Sigmoid colon (tissue), 7 donors: Measurements from ENCODE around the gene MYRFL. TPM values are rescaled to one million over a fixed set of nuclear protein-coding genes. Genes with fewer than 3 reads are reported as not detected.

ENCODE experiments used
- DNase-seq: peaks from one replicate; pipeline ENCODE4 v3.0.0-alpha.2; 2019
- H3K27ac ChIP-seq, 4 donors: fragments of 200-600 bp; sonication (generic); one replicate each; pipeline ENCODE4 v1.5.1; 2016 to 2019; ENCODE audit warnings: mild to moderate bottlenecking in 1 of 4
- H3K27me3 ChIP-seq, 3 donors: fragments of 200-600 bp; sonication (generic); one replicate each; pipeline ENCODE4 v1.5.1; 2019; ENCODE audit warnings: mild to moderate bottlenecking in 1 of 3
- H3K36me3 ChIP-seq, 4 donors: fragments of 200-600 bp; sonication (generic); one replicate each; pipeline ENCODE4 v1.5.1; 2016 to 2019
- H3K4me1 ChIP-seq, 4 donors: fragments of 200-600 bp; sonication (generic); one replicate each; pipeline ENCODE4 v1.5.1; 2017 to 2019
- H3K4me3 ChIP-seq, 4 donors: fragments of 200-600 bp; sonication (generic); one replicate each; pipeline ENCODE4 v1.5.1; 2017 to 2019; ENCODE audit warnings: mild to moderate bottlenecking in 2 of 4, moderate library complexity in 1 of 4
- H3K9me3 ChIP-seq, 4 donors: fragments of 200-600 bp in 3 of 4; sonication (generic) in 3 of 4; one replicate each; pipeline versions ENCODE4 v1.5.1 to v1.6.1; 2013 to 2019
- CTCF ChIP-seq, 4 experiments: fragments of 450-650 bp in 3 of 4; fragments of 200-600 bp in 1 of 4; IDR thresholded peaks; one replicate each; pipeline ENCODE4 v1.5.1; 2016 to 2019; ENCODE audit warnings: antibody characterized with exemption in 4 of 4, mild to moderate bottlenecking in 3 of 4, moderate library complexity in 2 of 4
- EP300 ChIP-seq, 4 donors: sonication (generic); formaldehyde crosslinking; IDR thresholded peaks; one replicate each; pipeline ENCODE4 v1.6.1; 2017; ENCODE audit warnings: antibody characterized with exemption in 4 of 4
- POLR2A ChIP-seq, 2 donors: fragments of 450-650 bp; IDR thresholded peaks; one replicate each; pipeline ENCODE4 v1.6.1; 2016; ENCODE audit warnings: antibody characterized with exemption in 2 of 2, mild to moderate bottlenecking in 2 of 2, moderate library complexity in 2 of 2
- POLR2AphosphoS5 ChIP-seq, 4 donors: sonication (generic); formaldehyde crosslinking; IDR thresholded peaks; one replicate each; pipeline ENCODE4 v1.6.1; 2017; ENCODE audit warnings: antibody characterized with exemption in 4 of 4
- WGBS, 2 donors: extraction: QIAGEN DNeasy Blood & Tissue Kit; methylation state at CpG; one replicate each; pipeline ENCODE4 v1.1.7; 2013; 5-methylcytosine and 5-hydroxymethylcytosine counted together
- intact Hi-C: fragments of 100-400 bp; cut with DNase I; formaldehyde crosslinking; loops from one replicate; pipeline ENCODE4 v1.15.1; 2023
- polyA plus RNA-seq, 3 donors: library from polyadenylated mRNA; stranded (reverse); fragments of 200-250 nt; gene quantifications; one replicate each; pipeline ENCODE4 v1.2.3, GENCODE V29; 2013
- total RNA-seq, 4 donors: library from RNA; depleted of rRNA; stranded (reverse); fragments of >200 nt; gene quantifications; one replicate each; pipeline ENCODE4 v1.1.0, GENCODE V29; 2016
- donor health status: healthy with polysubstance abuse.
- donor health status: Bipolar disorder and iron deficiency.
- donor health status: healthy.

Gene MYRFL
- total and polyA plus RNA-seq, 7 donors = 0.48 TPM; not detected in 6

GRCh38 chr12:69810870-69811498 is 14.0 kb upstream of the MYRFL start:
- Histone ChIP-seq H3K9me3 (peaks cover 0 to 4% (median 3%) of the 10 kb centered on the region in 4 donors), H3K4me3 (no peak overlapping the region), H3K4me1 (no peaks in the 10 kb centered on the region), H3K27ac (no peak overlapping the region), H3K27me3 (no peaks in the 10 kb centered on the region), H3K36me3 (peaks cover 0 to 7% (median 1%) of the 10 kb centered on the region in 4 donors)
- DNase-seq = no peak
- TF ChIP-seq EP300 (IDR thresholded peaks at IDR 0.05) (no peak), POLR2AphosphoS5 (IDR thresholded peaks at IDR 0.05) (no peak), POLR2A (IDR thresholded peaks at IDR 0.05) (no peak), CTCF (IDR thresholded peaks at IDR 0.05) (no peak)
- WGBS, 2 donors = 62 to 64% methylated on average over 4 of the region's 4 CpGs
- intact Hi-C loops = no loop called here

GRCh38 chr12:69816082-69816481 is 8.9 kb upstream of the MYRFL start:
- WGBS, 2 donors = 92 to 95% methylated on average over 3 of the region's 3 CpGs
- intact Hi-C loops = no loop called here
- Histone ChIP-seq H3K4me1 (no peaks in the 10 kb centered on the region), H3K4me3 (no peak overlapping the region), H3K36me3 (no peaks in the 10 kb centered on the region), H3K27me3 (no peaks in the 10 kb centered on the region), H3K9me3 (no peaks in the 10 kb centered on the region), H3K27ac (no peak overlapping the region)
- DNase-seq = no peak
- TF ChIP-seq POLR2AphosphoS5 (IDR thresholded peaks at IDR 0.05) (no peak), EP300 (IDR thresholded peaks at IDR 0.05) (no peak), CTCF (IDR thresholded peaks at IDR 0.05) (no peak), POLR2A (IDR thresholded peaks at IDR 0.05) (no peak)

- Histone ChIP-seq H3K27me3 (no peaks in the 10 kb centered on the region), H3K27ac (no peak overlapping the region), H3K4me1 (no peaks in the 10 kb centered on the region), H3K36me3 (no peaks in the 10 kb centered on the region), H3K9me3 (no peaks in the 10 kb centered on the region), H3K4me3 (no peak overlapping the region)
- intact Hi-C loops = no loop called here
- DNase-seq = no peak
- 68 to 83% methylated on average over 6 of the region's 6 CpGs for WGBS, 2 donors
- TF ChIP-seq POLR2A (IDR thresholded peaks at IDR 0.05) = no peak
- TF ChIP-seq CTCF (IDR thresholded peaks at IDR 0.05) = no peak
Measured at GRCh38 chr12:69821032-69821455, 4.0 kb upstream of the MYRFL start.

GRCh38 chr12:69821456-69822159 is 3.4 kb upstream of the MYRFL start:
- no peaks in the 10 kb centered on the region for H3K9me3 ChIP-seq
- no peak overlapping the region for H3K4me3 ChIP-seq
- no peak overlapping the region for H3K27ac ChIP-seq
- TF ChIP-seq EP300 (IDR thresholded peaks at IDR 0.05) (no peak), POLR2A (IDR thresholded peaks at IDR 0.05) (no peak), POLR2AphosphoS5 (IDR thresholded peaks at IDR 0.05) (no peak), CTCF (IDR thresholded peaks at IDR 0.05) (no peak)
- H3K4me1 ChIP-seq = no peaks in the 10 kb centered on the region
- intact Hi-C loops = no loop called here
- 33 to 62% methylated on average over 8 of the region's 8 CpGs for WGBS, 2 donors
- H3K36me3 ChIP-seq = no peaks in the 10 kb centered on the region
- H3K27me3 ChIP-seq = no peaks in the 10 kb centered on the region
- DNase-seq = no peak
